AG10803 (cell line): ENCODE data around the gene BNC2.

Experiments
- DNase-seq: peaks from one replicate; pipeline ENCODE4 v3.0.0; 2010; ENCODE audit warnings: low read depth
- H3K4me3 ChIP-seq: 2 replicates; pipeline ENCODE4 v1.5.1; 2011; ENCODE audit warnings: mild to moderate bottlenecking, low read length, control low read depth
- TF ChIP-seq, protein P1 (sequence below): conservative IDR thresholded peaks from 2 replicates; pipeline ENCODE4 v1.5.1; 2011; ENCODE audit warnings: mild to moderate bottlenecking, low read length, control low read depth, inconsistent platforms

BNC2 gene

GRCh38 chr9:16458696-16459420 lies 411.6 kb downstream of the BNC2 start:
- no peak for DNase-seq
- TF ChIP-seq, protein P1, sequence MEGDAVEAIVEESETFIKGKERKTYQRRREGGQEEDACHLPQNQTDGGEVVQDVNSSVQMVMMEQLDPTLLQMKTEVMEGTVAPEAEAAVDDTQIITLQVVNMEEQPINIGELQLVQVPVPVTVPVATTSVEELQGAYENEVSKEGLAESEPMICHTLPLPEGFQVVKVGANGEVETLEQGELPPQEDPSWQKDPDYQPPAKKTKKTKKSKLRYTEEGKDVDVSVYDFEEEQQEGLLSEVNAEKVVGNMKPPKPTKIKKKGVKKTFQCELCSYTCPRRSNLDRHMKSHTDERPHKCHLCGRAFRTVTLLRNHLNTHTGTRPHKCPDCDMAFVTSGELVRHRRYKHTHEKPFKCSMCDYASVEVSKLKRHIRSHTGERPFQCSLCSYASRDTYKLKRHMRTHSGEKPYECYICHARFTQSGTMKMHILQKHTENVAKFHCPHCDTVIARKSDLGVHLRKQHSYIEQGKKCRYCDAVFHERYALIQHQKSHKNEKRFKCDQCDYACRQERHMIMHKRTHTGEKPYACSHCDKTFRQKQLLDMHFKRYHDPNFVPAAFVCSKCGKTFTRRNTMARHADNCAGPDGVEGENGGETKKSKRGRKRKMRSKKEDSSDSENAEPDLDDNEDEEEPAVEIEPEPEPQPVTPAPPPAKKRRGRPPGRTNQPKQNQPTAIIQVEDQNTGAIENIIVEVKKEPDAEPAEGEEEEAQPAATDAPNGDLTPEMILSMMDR, result no peak
- H3K4me3 ChIP-seq, result no peak overlapping the region

- TF ChIP-seq, protein P1, result no peak
Measured at GRCh38 chr9:16455842-16456241, 414.6 kb downstream of the BNC2 start.

DNA sequence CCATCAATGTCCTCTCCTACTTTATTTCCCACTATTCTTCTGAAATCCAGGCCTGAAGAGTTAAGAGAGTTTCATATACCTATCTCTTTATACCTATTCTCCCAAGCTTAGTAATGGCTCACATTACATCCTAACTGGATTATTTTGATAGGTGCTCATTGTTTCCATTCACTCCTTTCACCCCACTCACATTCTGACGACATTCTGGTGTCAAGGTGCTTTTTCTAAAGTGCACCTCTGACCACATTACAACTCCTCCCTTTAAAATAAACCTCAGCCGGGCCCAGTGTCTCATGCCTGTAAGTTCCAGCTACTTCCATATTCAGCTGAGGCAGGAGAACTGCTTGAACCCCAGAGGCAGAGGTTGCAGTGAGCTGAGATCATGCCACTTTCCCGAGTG lies 417.1 kb downstream of the BNC2 start:
- no peak for DNase-seq
- H3K4me3 ChIP-seq, result no peak overlapping the region
- TF ChIP-seq, protein P1, result no peak

More at GRCh38 chr9:16455842-16456241, 414.6 kb downstream of the BNC2 start:
- no peak overlapping the region for H3K4me3 ChIP-seq
- no peak for DNase-seq

DNA sequence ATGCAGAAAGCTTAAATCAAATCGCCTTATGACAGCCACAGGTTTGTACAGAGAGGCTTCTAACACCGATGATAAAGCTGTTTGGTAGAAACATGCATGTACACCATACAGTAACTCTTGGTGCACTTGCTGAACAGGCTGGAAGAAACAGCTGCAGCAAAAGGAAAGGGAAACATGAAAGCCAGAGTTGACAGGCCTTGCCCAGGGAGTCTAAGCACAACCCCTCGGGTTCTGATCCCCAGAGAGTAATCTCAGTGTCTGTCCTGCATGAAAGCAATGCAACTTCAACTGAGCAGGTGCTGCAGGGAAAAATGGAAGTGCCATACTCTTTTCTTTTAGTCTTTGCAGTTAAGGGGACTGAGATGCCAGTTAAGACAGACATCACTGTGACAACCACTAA lies 419.9 kb downstream of the BNC2 start:
- no peak overlapping the region for H3K4me3 ChIP-seq
- no peak for DNase-seq
- TF ChIP-seq, protein P1, result no peak

- H3K4me3 ChIP-seq, result no peak overlapping the region
- no peak for DNase-seq
- TF ChIP-seq, protein P1, result no peak
Measured at GRCh38 chr9:16450043-16450442, 420.4 kb downstream of the BNC2 start.

DNA sequence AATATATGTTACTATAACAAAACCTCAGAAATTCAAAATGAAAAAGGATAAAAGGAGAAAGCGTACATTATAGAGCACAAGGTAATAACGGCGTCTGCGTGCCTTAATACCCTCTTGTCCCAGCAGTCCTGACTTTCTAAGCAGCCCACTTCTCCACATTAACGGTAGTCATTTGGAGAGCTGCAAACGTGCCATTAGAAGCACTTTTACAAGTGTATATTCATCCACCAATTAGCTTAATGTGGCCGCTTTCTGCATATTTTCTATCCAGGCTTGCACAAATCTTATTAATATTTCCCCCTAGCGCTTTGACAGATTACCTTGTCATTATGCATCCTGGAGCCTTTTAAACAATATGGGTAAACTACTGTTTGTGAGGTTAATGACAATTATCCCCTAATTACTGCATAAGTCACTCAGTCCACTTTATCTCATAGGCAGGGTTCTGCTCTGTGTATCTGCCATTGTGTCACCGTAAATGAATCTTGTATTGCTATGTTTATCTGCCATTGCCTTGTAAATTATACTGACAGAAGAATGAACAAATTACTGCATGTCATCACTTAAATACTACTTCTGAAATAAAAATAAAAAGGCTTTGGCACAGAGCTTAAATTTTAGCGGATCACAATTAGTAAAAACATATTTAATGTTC lies 421.3 kb downstream of the BNC2 start:
- H3K4me3 ChIP-seq, result no peak overlapping the region
- TF ChIP-seq, protein P1, result no peak
- no peak for DNase-seq

DNA sequence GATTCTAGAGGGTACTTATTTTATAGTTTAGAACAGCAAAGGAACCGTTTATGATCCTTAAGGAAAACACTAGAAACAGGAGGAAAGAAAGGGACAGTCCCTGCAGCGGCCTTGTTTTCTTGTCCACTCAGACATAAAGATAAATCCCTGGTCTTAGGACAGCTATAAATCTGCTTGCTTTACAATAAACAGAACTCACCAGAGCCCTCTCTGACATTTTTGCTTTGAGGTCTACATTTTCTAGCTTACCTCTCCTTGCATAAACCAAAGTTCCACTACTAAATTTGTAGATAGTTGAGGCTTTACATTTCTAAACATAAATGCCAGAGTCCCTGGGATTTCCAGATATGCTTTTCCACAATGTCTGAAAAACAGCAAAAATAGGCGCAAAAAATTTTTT lies 422.5 kb downstream of the BNC2 start:
- TF ChIP-seq, protein P1, result no peak
- no peak overlapping the region for H3K4me3 ChIP-seq
- DNase-seq, result no peak
